Mesenchymal stem cell (in vitro differentiated cells and primary cell): Measurements from ENCODE around the gene FSTL4.

Experiments
- DNase-seq: peaks from one replicate; pipeline ENCODE4 v3.0.0-alpha.2; 2013
- H2AFZ ChIP-seq: one replicate; pipeline ENCODE4 v1.6.1; 2013; ENCODE audit warnings: low read depth, mild to moderate bottlenecking, control low read depth, inconsistent platforms, low read length, moderate library complexity
- H2AK5ac ChIP-seq: 2 replicates; pipeline ENCODE4 v1.6.1; 2013; ENCODE audit warnings: low read length, moderate library complexity, mild to moderate bottlenecking, inconsistent platforms; ENCODE audit not compliant: severe bottlenecking
- H2BK120ac ChIP-seq: one replicate; pipeline ENCODE4 v1.6.1; 2013; ENCODE audit warnings: low read depth, mild to moderate bottlenecking, inconsistent platforms, low read length, moderate library complexity
- H2BK12ac ChIP-seq, 2 experiments: one replicate each; pipeline ENCODE4 v1.6.1; 2013; ENCODE audit warnings: inconsistent platforms in 2 of 2, low read length in 2 of 2, mild to moderate bottlenecking in 2 of 2, moderate library complexity in 2 of 2, control low read depth in 1 of 2
- H2BK15ac ChIP-seq: one replicate; pipeline ENCODE4 v1.6.1; 2013; ENCODE audit warnings: mild to moderate bottlenecking, low read depth, inconsistent platforms; ENCODE audit not compliant: poor library complexity, severe bottlenecking
- H2BK5ac ChIP-seq: 2 replicates; pipeline ENCODE4 v1.6.1; 2013; ENCODE audit warnings: low read depth, mild to moderate bottlenecking, low read length, control low read depth, inconsistent platforms; ENCODE audit not compliant: poor library complexity, severe bottlenecking
- H3K14ac ChIP-seq, 2 experiments: one replicate each; pipeline ENCODE4 v1.6.1; 2013; ENCODE audit warnings: inconsistent platforms in 2 of 2, low read length in 2 of 2, control low read depth in 1 of 2, mild to moderate bottlenecking in 1 of 2, moderate library complexity in 1 of 2
- H3K18ac ChIP-seq, 2 experiments: one replicate each; pipeline ENCODE4 v1.6.1; 2013; ENCODE audit warnings: inconsistent platforms in 2 of 2, low read length in 2 of 2, control low read depth in 1 of 2, low read depth in 1 of 2, mild to moderate bottlenecking in 1 of 2
- H3K23ac ChIP-seq, 2 experiments: one replicate each; pipeline ENCODE4 v1.6.1; 2013; ENCODE audit warnings: inconsistent platforms in 2 of 2, low read length in 2 of 2, mild to moderate bottlenecking in 2 of 2, moderate library complexity in 2 of 2, control low read depth in 1 of 2
- H3K27ac ChIP-seq: 2 replicates; pipeline ENCODE4 v1.5.1; 2013; ENCODE audit warnings: mild to moderate bottlenecking, moderate library complexity, low read length, control low read depth, inconsistent platforms; ENCODE audit not compliant: poor library complexity, severe bottlenecking
- H3K27me3 ChIP-seq, 2 experiments: 2 replicates each; pipeline versions ENCODE4 v1.6.1 to v1.7.0; 2013; ENCODE audit warnings: low read length in 2 of 2, mild to moderate bottlenecking in 2 of 2, moderate library complexity in 2 of 2, control low read depth in 1 of 2, inconsistent platforms in 1 of 2; ENCODE audit not compliant: control insufficient read depth in 1 of 2, insufficient read depth in 1 of 2
- H3K36me3 ChIP-seq, 2 experiments: 2 replicates each; pipeline versions ENCODE4 v1.6.1 to v1.7.0; 2013; ENCODE audit warnings: low read length in 2 of 2, control low read depth in 1 of 2, inconsistent platforms in 1 of 2, low read depth in 1 of 2, mild to moderate bottlenecking in 1 of 2; ENCODE audit not compliant: insufficient read depth in 2 of 2, control insufficient read depth in 1 of 2
- H3K4ac ChIP-seq, 2 experiments: one replicate each; pipeline ENCODE4 v1.6.1; 2013; ENCODE audit warnings: inconsistent platforms in 2 of 2, low read length in 2 of 2, mild to moderate bottlenecking in 2 of 2, moderate library complexity in 2 of 2, control low read depth in 1 of 2, low read depth in 1 of 2
- H3K4me1 ChIP-seq: 2 replicates; pipeline ENCODE4 v1.6.1; 2013; ENCODE audit warnings: low read depth, low read length, control low read depth; ENCODE audit not compliant: control insufficient read depth, insufficient read depth
- H3K4me2 ChIP-seq: 2 replicates; pipeline ENCODE4 v1.6.1; 2013; ENCODE audit warnings: low read length, mild to moderate bottlenecking, inconsistent platforms; ENCODE audit not compliant: poor library complexity, severe bottlenecking
- H3K4me3 ChIP-seq, 2 experiments: 2 replicates each; pipeline versions ENCODE4 v1.5.1 to v1.7.0; 2013; ENCODE audit warnings: low read length in 2 of 2, mild to moderate bottlenecking in 2 of 2, control low read depth in 1 of 2, low read depth in 1 of 2; ENCODE audit not compliant: insufficient read depth in 1 of 2
- H3K79me1 ChIP-seq: replicated peaks from 2 replicates; pipeline ENCODE4 v1.6.1; 2013; ENCODE audit warnings: mild to moderate bottlenecking, control low read depth, low read length, inconsistent platforms; ENCODE audit not compliant: poor library complexity, severe bottlenecking
- H3K9ac ChIP-seq: 2 replicates; pipeline ENCODE4 v1.7.0; 2013; ENCODE audit warnings: mild to moderate bottlenecking, low read length, moderate library complexity
- H3K9me3 ChIP-seq: 2 replicates; pipeline ENCODE4 v1.7.0; 2013; ENCODE audit warnings: mild to moderate bottlenecking, low read length; ENCODE audit not compliant: control insufficient read depth
- H4K8ac ChIP-seq: one replicate; pipeline ENCODE4 v1.6.1; 2013; ENCODE audit warnings: inconsistent platforms, mild to moderate bottlenecking, low read length, moderate library complexity
- H4K91ac ChIP-seq: one replicate; pipeline ENCODE4 v1.6.1; 2013; ENCODE audit warnings: mild to moderate bottlenecking, low read length, inconsistent platforms
- WGBS: methylation state at CpG from one replicate; pipeline ENCODE4 v1.1.7; 2013; ENCODE audit warnings: mixed read lengths; 5-methylcytosine and 5-hydroxymethylcytosine counted together

Gene FSTL4

GRCh38 chr5:133400120-133400519, 212.2 kb downstream of the FSTL4 start:
- Histone ChIP-seq H4K91ac (no peak overlapping the region), H3K27ac (no peak overlapping the region), H2BK5ac (no peak overlapping the region), H3K4me3 (no peak overlapping the region), H2BK15ac (no peak overlapping the region), H2BK12ac (no peak overlapping the region), H3K79me1 (no peaks in the 10 kb centered on the region), H2AFZ (no peak overlapping the region), H3K4me1 (peaks cover 4% of the 10 kb centered on the region), H3K4ac (no peak overlapping the region), H3K18ac (no peak overlapping the region), H3K23ac (no peak overlapping the region), H2BK120ac (no peak overlapping the region), H2AK5ac (no peak overlapping the region), H4K8ac (no peak overlapping the region), H3K36me3 (no peaks in the 10 kb centered on the region), H3K27me3 (peaks cover 18 to 81% of the 10 kb centered on the region in 2 experiments), H3K9me3 (no peaks in the 10 kb centered on the region), H3K9ac (no peak overlapping the region), H3K4me2 (no peak overlapping the region), H3K14ac (peak overlapping the region in 1 of 2 experiments; percentile 7)
- no peak for DNase-seq
- 83% methylated on average over 3 of the region's 3 CpGs for WGBS

- no peak overlapping the region for H3K4me2 ChIP-seq
- no peak overlapping the region for H3K27ac ChIP-seq
- H3K23ac ChIP-seq = no peak overlapping the region
- DNase-seq = no peak
- H2BK12ac ChIP-seq = no peak overlapping the region
- H2BK15ac ChIP-seq = no peak overlapping the region
- H3K79me1 ChIP-seq = no peaks in the 10 kb centered on the region
- no peak overlapping the region for H2BK5ac ChIP-seq
- no peak overlapping the region for H3K9ac ChIP-seq
- 77% methylated on average over 10 of the region's 10 CpGs for WGBS
- H4K8ac ChIP-seq = no peak overlapping the region
- no peaks in the 10 kb centered on the region for H3K9me3 ChIP-seq
- no peak overlapping the region for H3K4ac ChIP-seq
- H3K18ac ChIP-seq = no peak overlapping the region
- no peaks in the 10 kb centered on the region for H3K36me3 ChIP-seq
- H3K27me3 ChIP-seq = peaks cover 18 to 79% of the 10 kb centered on the region in 2 experiments
- H2AFZ ChIP-seq = no peak overlapping the region
- no peak overlapping the region for H4K91ac ChIP-seq
- H2AK5ac ChIP-seq = no peak overlapping the region
- peak overlapping the region in 1 of 2 experiments; percentile 18 for H3K4me3 ChIP-seq
- H3K14ac ChIP-seq = no peak overlapping the region
- peaks cover 4% of the 10 kb centered on the region for H3K4me1 ChIP-seq
- no peak overlapping the region for H2BK120ac ChIP-seq
These were observed 213.0 kb downstream of the FSTL4 start for GRCh38 chr5:133399247-133399891.

- Histone ChIP-seq H4K91ac (no peak overlapping the region), H3K4me2 (no peak overlapping the region), H3K4ac (no peak overlapping the region), H3K27ac (no peak overlapping the region), H3K4me1 (peaks cover 4% of the 10 kb centered on the region), H2BK12ac (no peak overlapping the region), H3K36me3 (no peaks in the 10 kb centered on the region), H3K9ac (no peak overlapping the region), H3K18ac (no peak overlapping the region), H2BK15ac (no peak overlapping the region), H3K23ac (no peak overlapping the region), H3K14ac (no peak overlapping the region), H3K9me3 (no peaks in the 10 kb centered on the region), H4K8ac (no peak overlapping the region), H3K27me3 (peaks cover 18 to 76% of the 10 kb centered on the region in 2 experiments), H2BK120ac (no peak overlapping the region), H3K4me3 (no peak overlapping the region), H2AFZ (no peak overlapping the region), H3K79me1 (no peaks in the 10 kb centered on the region), H2BK5ac (no peak overlapping the region), H2AK5ac (no peak overlapping the region)
- DNase-seq = no peak
- WGBS = 89% methylated on average over 6 of the region's 6 CpGs
These were observed 213.7 kb downstream of the FSTL4 start for GRCh38 chr5:133398646-133399101.

GRCh38 chr5:133397990-133398645, 214.2 kb downstream of the FSTL4 start:
- H2BK15ac ChIP-seq = no peak overlapping the region
- no peak overlapping the region for H2BK5ac ChIP-seq
- H3K14ac ChIP-seq = no peak overlapping the region
- no peak overlapping the region for H3K4me2 ChIP-seq
- H3K4me1 ChIP-seq = peaks cover 4% of the 10 kb centered on the region
- no peak overlapping the region for H3K18ac ChIP-seq
- H3K79me1 ChIP-seq = no peaks in the 10 kb centered on the region
- H3K9ac ChIP-seq = no peak overlapping the region
- H3K36me3 ChIP-seq = no peaks in the 10 kb centered on the region
- 75% methylated on average over 9 of the region's 9 CpGs for WGBS
- H2AFZ ChIP-seq = no peak overlapping the region
- H3K27ac ChIP-seq = no peak overlapping the region
- no peak overlapping the region for H3K23ac ChIP-seq
- H3K9me3 ChIP-seq = no peaks in the 10 kb centered on the region
- H2BK12ac ChIP-seq = no peak overlapping the region
- H3K27me3 ChIP-seq = peaks cover 18 to 77% of the 10 kb centered on the region in 2 experiments
- no peak overlapping the region for H2AK5ac ChIP-seq
- H3K4me3 ChIP-seq = no peak overlapping the region
- H3K4ac ChIP-seq = no peak overlapping the region
- H4K91ac ChIP-seq = no peak overlapping the region
- no peak for DNase-seq
- no peak overlapping the region for H2BK120ac ChIP-seq
- no peak overlapping the region for H4K8ac ChIP-seq
